GM23248 (cell line): ENCODE data around the gene KRTAP3-3. TPM values are rescaled to one million over a fixed set of nuclear protein-coding genes. Genes with fewer than 3 reads are reported as not detected.

Source experiments
- DNase-seq: peaks from one replicate; pipeline ENCODE4 v3.0.0-alpha.2; 2015
- H2AFZ ChIP-seq: fragments of 200-600 bp; sonication (generic); 2 replicates; pipeline ENCODE4 v1.6.1; 2016; ENCODE audit warnings: antibody characterized with exemption
- H3F3A ChIP-seq: fragments of 200-600 bp; sonication (generic); 2 replicates; pipeline ENCODE4 v1.6.1; 2016; ENCODE audit warnings: mild to moderate bottlenecking, antibody characterized with exemption, mixed run types; ENCODE audit not compliant: insufficient read depth
- H3K27ac ChIP-seq: fragments of 200-600 bp; sonication (generic); 2 replicates; pipeline ENCODE4 v1.5.1; 2016; ENCODE audit warnings: mild to moderate bottlenecking
- H3K27me3 ChIP-seq: fragments of 200-600 bp; sonication (generic); replicated peaks from 2 replicates; pipeline ENCODE4 v1.6.1; 2016; ENCODE audit warnings: mild to moderate bottlenecking; ENCODE audit not compliant: insufficient read depth
- H3K36me3 ChIP-seq: fragments of 200-600 bp; sonication (generic); 2 replicates; pipeline ENCODE4 v1.6.1; 2016; ENCODE audit warnings: low read depth, mild to moderate bottlenecking
- H3K4me1 ChIP-seq: fragments of 200-600 bp; sonication (generic); 2 replicates; pipeline ENCODE4 v1.6.1; 2016; ENCODE audit warnings: mild to moderate bottlenecking; ENCODE audit not compliant: insufficient read depth
- H3K4me2 ChIP-seq: fragments of 200-600 bp; sonication (generic); one replicate; pipeline ENCODE4 v1.6.1; 2016; ENCODE audit warnings: mild to moderate bottlenecking; ENCODE audit not compliant: unreplicated experiment
- H3K4me3 ChIP-seq: fragments of 200-600 bp; sonication (generic); 2 replicates; pipeline ENCODE4 v1.5.1; 2016; ENCODE audit warnings: mild to moderate bottlenecking
- H3K79me2 ChIP-seq: fragments of 200-600 bp; sonication (generic); 2 replicates; pipeline ENCODE4 v1.6.1; 2016; ENCODE audit warnings: mild to moderate bottlenecking; ENCODE audit not compliant: insufficient read depth
- H3K9ac ChIP-seq: fragments of 200-600 bp; sonication (generic); 2 replicates; pipeline ENCODE4 v1.6.1; 2016; ENCODE audit warnings: mild to moderate bottlenecking
- H3K9me2 ChIP-seq: fragments of 200-600 bp; sonication (generic); 2 replicates; pipeline ENCODE4 v1.6.1; 2016; ENCODE audit warnings: mixed run types, mild to moderate bottlenecking, moderate library complexity; ENCODE audit not compliant: insufficient read depth
- H3K9me3 ChIP-seq: fragments of 200-600 bp; sonication (generic); one replicate; pipeline ENCODE4 v1.6.1; 2017; ENCODE audit warnings: low read depth
- H4K20me1 ChIP-seq: fragments of 200-600 bp; sonication (generic); 2 replicates; pipeline ENCODE4 v1.6.0; 2016; ENCODE audit not compliant: insufficient read depth
- EZH2 ChIP-seq: fragments of 200-600 bp; sonication (generic); IDR thresholded peaks from 2 replicates; pipeline ENCODE4 v1.6.1; 2018; ENCODE audit warnings: antibody characterized with exemption, mild to moderate bottlenecking; ENCODE audit not compliant: insufficient read depth, poor library complexity, severe bottlenecking
- EZH2phosphoT487 ChIP-seq: fragments of 200-600 bp; sonication (generic); IDR thresholded peaks from 2 replicates; pipeline ENCODE4 v1.6.1; 2018; ENCODE audit warnings: antibody characterized with exemption, moderate library complexity, mild to moderate bottlenecking, low read depth; ENCODE audit not compliant: insufficient read depth
- WGBS, 2 experiments: methylation state at CpG; one replicate each; pipeline ENCODE4 v1.1.6; 2015 to 2017; ENCODE audit warnings: low lambda C conversion rate in 2 of 2, low coverage in 1 of 2; ENCODE audit errors: missing lambda C conversion rate in 2 of 2; 5-methylcytosine and 5-hydroxymethylcytosine counted together
- in situ Hi-C: fragments of 300-500 bp; cut with MboI; formaldehyde crosslinking; loops from 2 replicates; pipeline ENCODE4 v1.15.0; 2020
- polyA plus RNA-seq: library from polyadenylated mRNA; unstranded; fragments of >200 nt; fragmentation: Nextera tagmentation; extraction: Ambion mirVana; gene quantifications from 2 replicates; pipeline ENCODE4 v1.2.1, GENCODE V29; 2016
- total RNA-seq: library from RNA; depleted of rRNA; stranded (reverse); fragments of >200 nt; shearing (Covaris generic); gene quantifications from 2 replicates; pipeline ENCODE4 v1.2.3, GENCODE V29; 2014

KRTAP3-3 gene
- total and polyA plus RNA-seq, 2 experiments from 2014 or later = not detected

DNA sequence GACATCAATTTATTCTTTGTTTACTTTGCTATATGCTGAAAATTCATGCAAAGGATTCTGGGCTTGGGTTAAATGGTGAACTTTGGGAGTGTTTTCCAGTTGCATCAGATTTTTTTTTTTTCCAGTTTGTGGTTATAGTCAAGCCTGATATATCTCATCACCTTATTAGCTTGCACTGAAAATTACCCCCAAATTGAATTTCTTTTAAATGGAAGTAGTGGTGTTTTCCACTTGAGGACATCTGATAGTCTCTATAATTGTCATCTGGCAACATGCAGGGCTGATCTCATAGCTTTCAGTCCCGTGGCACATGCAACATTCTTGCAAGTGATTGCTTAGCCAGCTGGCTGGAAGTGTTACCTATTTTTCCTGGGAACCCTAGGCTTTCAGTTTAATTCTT, 19.6 kb upstream of the KRTAP3-3 start:
- no peaks in the 10 kb centered on the region for H3K9me3 ChIP-seq
- DNase-seq = peak; percentile 79
- H3K4me1 ChIP-seq = peaks cover 16% of the 10 kb centered on the region
- H4K20me1 ChIP-seq = no peaks in the 10 kb centered on the region
- TF ChIP-seq EZH2phosphoT487 (no peak), EZH2 (no peak)
- in situ Hi-C loops = no loop called here
- H3K79me2 ChIP-seq = no peaks in the 10 kb centered on the region
- H3K4me3 ChIP-seq = no peak overlapping the region
- H2AFZ ChIP-seq = no peak overlapping the region
- no peaks in the 10 kb centered on the region for H3K36me3 ChIP-seq
- no peak overlapping the region for H3K9ac ChIP-seq
- peaks cover 28% of the 10 kb centered on the region for H3F3A ChIP-seq
- 0 to 13% methylated on average over 1 of the region's 1 CpG for WGBS, 2 experiments
- H3K9me2 ChIP-seq = no peaks in the 10 kb centered on the region
- peak overlapping the region; percentile 60 for H3K27ac ChIP-seq
- H3K27me3 ChIP-seq = no peaks in the 10 kb centered on the region
- peak overlapping the region; percentile 16 for H3K4me2 ChIP-seq

DNA sequence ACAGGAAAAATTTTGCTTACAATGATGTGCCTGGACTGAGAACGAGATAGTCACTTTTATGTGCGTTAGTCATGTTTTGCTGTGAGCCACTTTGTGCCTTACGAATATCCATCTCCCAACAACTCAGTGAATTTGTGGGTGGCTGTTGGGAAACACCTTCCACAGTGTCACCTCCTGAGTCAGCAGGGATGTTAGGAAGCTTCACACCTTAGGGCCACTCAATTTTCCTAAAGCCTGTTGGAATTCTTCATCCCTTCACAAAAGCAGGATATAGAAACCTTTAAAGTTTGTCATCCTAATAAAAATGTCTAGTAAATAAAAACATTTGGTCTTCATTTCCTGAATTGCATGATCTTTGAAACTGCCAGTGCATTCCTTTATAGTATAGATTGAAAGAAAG, 19.2 kb upstream of the KRTAP3-3 start:
- Histone ChIP-seq H3K27ac (peak overlapping the region; percentile 60), H3K36me3 (no peaks in the 10 kb centered on the region), H3K9me2 (no peaks in the 10 kb centered on the region), H3K4me1 (peaks cover 16% of the 10 kb centered on the region), H2AFZ (peak overlapping the region; percentile 34), H3K27me3 (no peaks in the 10 kb centered on the region), H3K9me3 (no peaks in the 10 kb centered on the region), H3K4me3 (no peak overlapping the region), H3K4me2 (peak overlapping the region; percentile 16), H4K20me1 (no peaks in the 10 kb centered on the region), H3K79me2 (no peaks in the 10 kb centered on the region), H3K9ac (no peak overlapping the region), H3F3A (peaks cover 28% of the 10 kb centered on the region)
- in situ Hi-C loops = no loop called here
- DNase-seq = peak; percentile 81
- TF ChIP-seq EZH2 = no peak
- WGBS, 2 experiments = 8 to 10% methylated on average over 3 of the region's 3 CpGs

DNA sequence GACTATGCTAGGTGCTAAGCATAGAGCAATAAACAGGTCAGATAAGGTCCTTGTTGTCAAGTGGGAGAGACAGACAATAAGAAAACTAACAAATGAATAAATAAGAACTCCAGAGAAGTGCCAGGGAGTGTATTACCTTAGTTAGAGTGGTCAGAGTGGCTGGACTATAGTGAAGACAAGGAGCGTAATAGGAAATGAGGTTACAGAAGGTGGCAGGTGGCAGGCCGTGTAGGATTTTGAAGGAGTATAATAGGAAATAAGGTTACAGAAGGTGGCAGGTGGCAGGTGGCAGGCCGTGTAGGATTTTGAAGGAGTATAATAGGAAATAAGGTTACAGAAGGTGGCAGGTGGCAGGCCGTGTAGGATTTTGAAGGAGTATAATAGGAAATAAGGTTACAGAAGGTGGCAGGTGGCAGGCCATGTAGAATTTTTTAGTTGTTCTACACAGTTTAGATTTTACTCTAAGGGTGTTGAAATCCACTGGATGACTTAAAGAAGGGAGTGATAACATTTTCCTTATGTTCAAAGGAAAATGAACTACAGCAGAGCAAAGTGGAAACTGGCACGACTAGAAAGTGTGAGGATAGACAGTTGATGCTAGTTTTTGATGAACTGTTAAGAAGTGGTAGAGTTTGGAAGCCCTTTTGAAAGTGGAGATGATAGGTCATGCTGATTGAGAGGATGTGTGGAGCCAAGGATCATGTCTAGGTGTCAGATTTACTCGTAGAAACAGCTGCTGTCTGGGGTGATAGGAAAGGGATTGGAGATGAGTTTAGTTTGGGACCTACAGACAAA, 18.6 kb upstream of the KRTAP3-3 start:
- Histone ChIP-seq H3K36me3 (no peaks in the 10 kb centered on the region), H3K9ac (no peak overlapping the region), H3K9me3 (no peaks in the 10 kb centered on the region), H2AFZ (peak overlapping the region; percentile 34), H3F3A (peaks cover 28% of the 10 kb centered on the region), H4K20me1 (no peaks in the 10 kb centered on the region), H3K27ac (peak overlapping the region; percentile 60), H3K27me3 (no peaks in the 10 kb centered on the region), H3K9me2 (no peaks in the 10 kb centered on the region), H3K4me3 (no peak overlapping the region), H3K79me2 (no peaks in the 10 kb centered on the region), H3K4me2 (peak overlapping the region; percentile 16), H3K4me1 (peaks cover 16% of the 10 kb centered on the region)
- DNase-seq = no peak
- TF ChIP-seq EZH2 (no peak), EZH2phosphoT487 (no peak)
- in situ Hi-C loops = no loop called here
- WGBS, 2 experiments = 90 to 91% methylated on average over 6 of the region's 6 CpGs

DNA sequence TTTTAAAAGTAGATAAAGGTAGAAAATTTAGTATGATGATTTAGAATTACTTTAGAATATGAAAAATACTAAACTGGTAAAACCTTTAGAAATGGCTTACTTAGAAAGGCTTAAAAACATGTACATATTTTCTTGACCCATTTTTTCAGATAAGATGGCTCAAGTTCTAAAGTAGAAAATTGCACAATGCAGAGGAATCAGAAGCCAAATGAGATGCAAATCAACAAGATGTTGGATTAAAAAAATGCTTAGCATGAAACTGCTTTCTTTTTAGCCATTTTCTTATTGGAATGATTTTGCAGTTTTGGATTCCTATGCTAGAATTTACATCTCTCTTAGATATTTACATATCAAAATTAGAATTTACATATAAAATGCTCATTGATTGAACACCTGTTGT, 16.5 kb upstream of the KRTAP3-3 start:
- in situ Hi-C loops = no loop called here
- Histone ChIP-seq H3F3A (peaks cover 28% of the 10 kb centered on the region), H3K9me2 (no peaks in the 10 kb centered on the region), H3K9ac (no peak overlapping the region), H3K4me1 (peaks cover 16% of the 10 kb centered on the region), H3K27me3 (no peaks in the 10 kb centered on the region), H3K27ac (no peak overlapping the region), H4K20me1 (no peaks in the 10 kb centered on the region), H3K4me2 (no peak overlapping the region), H3K79me2 (no peaks in the 10 kb centered on the region), H2AFZ (no peak overlapping the region), H3K9me3 (no peaks in the 10 kb centered on the region), H3K4me3 (no peak overlapping the region), H3K36me3 (no peaks in the 10 kb centered on the region)
- no peak for DNase-seq
- no peak for TF ChIP-seq EZH2
- TF ChIP-seq EZH2phosphoT487 = no peak
